H9 (cell line): Measurements from ENCODE around the gene KY. TPM values are rescaled to one million over a fixed set of nuclear protein-coding genes. Genes with fewer than 3 reads are reported as not detected.

Experiments used
- DNase-seq: peaks from one replicate; pipeline ENCODE4 v3.0.0-alpha.2; 2017
- H2AFZ ChIP-seq: one replicate; pipeline ENCODE4 v1.6.1; 2013; ENCODE audit warnings: mild to moderate bottlenecking, low read length, control low read depth, moderate library complexity
- H2AK5ac ChIP-seq: 2 replicates; pipeline ENCODE4 v1.6.1; 2013; ENCODE audit warnings: low read length, control low read depth, mixed read lengths; ENCODE audit not compliant: insufficient read length
- H2BK120ac ChIP-seq: one replicate; pipeline ENCODE4 v1.6.1; 2013; ENCODE audit warnings: low read depth, mild to moderate bottlenecking, low read length, control low read depth, inconsistent platforms; ENCODE audit not compliant: poor library complexity, severe bottlenecking
- H2BK12ac ChIP-seq: 2 replicates; pipeline ENCODE4 v1.6.1; 2013; ENCODE audit warnings: low read length, control low read depth, mixed read lengths, low read depth; ENCODE audit not compliant: insufficient read length
- H2BK15ac ChIP-seq: 2 replicates; pipeline ENCODE4 v1.6.1; 2013; ENCODE audit warnings: low read depth, low read length, control low read depth
- H2BK20ac ChIP-seq: one replicate; pipeline ENCODE4 v1.6.1; 2013; ENCODE audit warnings: low read depth, mild to moderate bottlenecking, low read length, control low read depth, inconsistent platforms; ENCODE audit not compliant: poor library complexity, severe bottlenecking
- H2BK5ac ChIP-seq: 2 replicates; pipeline ENCODE4 v1.6.1; 2013; ENCODE audit warnings: low read length, control low read depth, mixed read lengths; ENCODE audit not compliant: insufficient read length
- H3K14ac ChIP-seq: 2 replicates; pipeline ENCODE4 v1.6.1; 2013; ENCODE audit warnings: low read length, control low read depth; ENCODE audit not compliant: insufficient read depth
- H3K18ac ChIP-seq: 2 replicates; pipeline ENCODE4 v1.6.1; 2013; ENCODE audit warnings: low read depth, mild to moderate bottlenecking, mixed read lengths, low read length, control low read depth; ENCODE audit not compliant: insufficient read length
- H3K23ac ChIP-seq: 2 replicates; pipeline ENCODE4 v1.6.1; 2013; ENCODE audit warnings: low read length, control low read depth, mixed read lengths, low read depth; ENCODE audit not compliant: insufficient read length
- H3K23me2 ChIP-seq: 2 replicates; pipeline ENCODE4 v1.6.1; 2013; ENCODE audit warnings: low read depth, mild to moderate bottlenecking, mixed read lengths, low read length, control low read depth; ENCODE audit not compliant: insufficient read length, poor library complexity, severe bottlenecking
- H3K27ac ChIP-seq: 2 replicates; pipeline ENCODE4 v1.5.1; 2013; ENCODE audit warnings: low read length, control low read depth, mixed read lengths, low read depth; ENCODE audit not compliant: insufficient read length
- H3K27me3 ChIP-seq: 2 replicates; pipeline ENCODE4 v1.6.1; 2013; ENCODE audit warnings: low read length, control low read depth, inconsistent platforms; ENCODE audit not compliant: insufficient read depth
- H3K4ac ChIP-seq: 2 replicates; pipeline ENCODE4 v1.6.1; 2013; ENCODE audit warnings: low read depth, mild to moderate bottlenecking, control low read depth, inconsistent platforms, low read length, moderate library complexity
- H3K4me1 ChIP-seq: 2 replicates; pipeline ENCODE4 v1.6.1; 2013; ENCODE audit warnings: low read length, control low read depth, inconsistent platforms; ENCODE audit not compliant: insufficient read depth
- H3K4me2 ChIP-seq: 2 replicates; pipeline ENCODE4 v1.6.1; 2013; ENCODE audit warnings: low read length, control low read depth, mixed read lengths; ENCODE audit not compliant: insufficient read length, insufficient read depth
- H3K56ac ChIP-seq: 2 replicates; pipeline ENCODE4 v1.6.1; 2013; ENCODE audit warnings: low read depth, mild to moderate bottlenecking, mixed read lengths, low read length, control low read depth; ENCODE audit not compliant: insufficient read length
- H3K79me1 ChIP-seq: 2 replicates; pipeline ENCODE4 v1.6.1; 2013; ENCODE audit warnings: low read depth, mild to moderate bottlenecking, moderate library complexity, low read length, control low read depth, inconsistent platforms; ENCODE audit not compliant: insufficient read depth, poor library complexity, severe bottlenecking
- H3K79me2 ChIP-seq: 2 replicates; pipeline ENCODE4 v1.6.1; 2013; ENCODE audit warnings: low read length, control low read depth, inconsistent platforms; ENCODE audit not compliant: insufficient read depth
- H3K9ac ChIP-seq: 2 replicates; pipeline ENCODE4 v1.6.1; 2013; ENCODE audit warnings: low read length, control low read depth, mixed read lengths; ENCODE audit not compliant: insufficient read length; ENCODE audit errors: extremely low read depth
- H3K9me3 ChIP-seq: one replicate; pipeline ENCODE4 v1.6.1; 2013; ENCODE audit warnings: low read depth, low read length, inconsistent platforms; ENCODE audit not compliant: control insufficient read depth
- H3T11ph ChIP-seq: one replicate; pipeline ENCODE4 v1.6.1; 2013; ENCODE audit warnings: mild to moderate bottlenecking, low read length, control low read depth, inconsistent platforms
- H4K20me1 ChIP-seq: one replicate; pipeline ENCODE4 v1.6.1; 2013; ENCODE audit not compliant: control insufficient read depth, insufficient read length, insufficient read depth
- H4K5ac ChIP-seq: 2 replicates; pipeline ENCODE4 v1.6.1; 2013; ENCODE audit warnings: low read depth, mild to moderate bottlenecking, mixed read lengths, low read length, control low read depth; ENCODE audit not compliant: insufficient read length
- H4K8ac ChIP-seq: replicated peaks from 2 replicates; pipeline ENCODE4 v1.6.1; 2013; ENCODE audit warnings: low read length, control low read depth, mixed read lengths, low read depth; ENCODE audit not compliant: insufficient read length
- H4K91ac ChIP-seq: 2 replicates; pipeline ENCODE4 v1.6.1; 2013; ENCODE audit warnings: low read depth, mild to moderate bottlenecking, moderate library complexity, mixed read lengths, low read length, control low read depth; ENCODE audit not compliant: insufficient read length
- H3K27ac Mint-ChIP-seq, 3 experiments: 2 replicates in 2 of 3; 3 replicates in 1 of 3; pipeline ENCODE4 v1.8.0; 2020 to 2021; ENCODE audit warnings: mixed read lengths in 3 of 3, mild to moderate bottlenecking in 1 of 3, moderate library complexity in 1 of 3
- H3K27me3 Mint-ChIP-seq: 2 replicates; pipeline ENCODE4 v1.8.0; 2021; ENCODE audit warnings: low read depth, mild to moderate bottlenecking, moderate library complexity, mixed read lengths
- H3K36me3 Mint-ChIP-seq, 3 experiments: 2 replicates in 2 of 3; 3 replicates in 1 of 3; pipeline ENCODE4 v1.8.0; 2020 to 2021; ENCODE audit warnings: low read depth in 3 of 3, mixed read lengths in 3 of 3; ENCODE audit not compliant: insufficient read depth in 1 of 3
- H3K4me1 Mint-ChIP-seq, 2 experiments: 2 replicates each; pipeline ENCODE4 v1.8.0; 2020; ENCODE audit warnings: mixed read lengths in 2 of 2
- H3K4me3 Mint-ChIP-seq, 2 experiments: 2 replicates in 1 of 2; 3 replicates in 1 of 2; pipeline ENCODE4 v1.8.0; 2020 to 2021; ENCODE audit warnings: mild to moderate bottlenecking in 2 of 2, mixed read lengths in 2 of 2, moderate library complexity in 1 of 2
- H3K9me3 Mint-ChIP-seq, 2 experiments: 2 replicates in 1 of 2; 3 replicates in 1 of 2; pipeline ENCODE4 v1.8.0; 2020; ENCODE audit warnings: mild to moderate bottlenecking in 2 of 2, mixed read lengths in 2 of 2, moderate library complexity in 1 of 2
- WGBS: extraction: QIAGEN DNeasy Blood & Tissue Kit; methylation state at CpG from one replicate; pipeline ENCODE4 v1.1.7; 2013; ENCODE audit warnings: missing lambda C conversion rate, low lambda C conversion rate, mixed read lengths; ENCODE audit not compliant: insufficient read length; ENCODE audit errors: extremely low coverage; 5-methylcytosine and 5-hydroxymethylcytosine counted together
- total RNA-seq: library from RNA; stranded (reverse); gene quantifications from 2 replicates; pipeline ENCODE4 v1.2.1, GENCODE V29; 2021
- TF ChIP-seq, protein P1 (sequence below): fragments of 200-600 bp; sonication (generic); conservative IDR thresholded peaks from 3 replicates; pipeline ENCODE4 v1.8.0; 2021; ENCODE audit warnings: antibody characterized with exemption, mild to moderate bottlenecking

Gene KY
- total RNA-seq, 1 experiment from 2014 or later, result not detected

DNA sequence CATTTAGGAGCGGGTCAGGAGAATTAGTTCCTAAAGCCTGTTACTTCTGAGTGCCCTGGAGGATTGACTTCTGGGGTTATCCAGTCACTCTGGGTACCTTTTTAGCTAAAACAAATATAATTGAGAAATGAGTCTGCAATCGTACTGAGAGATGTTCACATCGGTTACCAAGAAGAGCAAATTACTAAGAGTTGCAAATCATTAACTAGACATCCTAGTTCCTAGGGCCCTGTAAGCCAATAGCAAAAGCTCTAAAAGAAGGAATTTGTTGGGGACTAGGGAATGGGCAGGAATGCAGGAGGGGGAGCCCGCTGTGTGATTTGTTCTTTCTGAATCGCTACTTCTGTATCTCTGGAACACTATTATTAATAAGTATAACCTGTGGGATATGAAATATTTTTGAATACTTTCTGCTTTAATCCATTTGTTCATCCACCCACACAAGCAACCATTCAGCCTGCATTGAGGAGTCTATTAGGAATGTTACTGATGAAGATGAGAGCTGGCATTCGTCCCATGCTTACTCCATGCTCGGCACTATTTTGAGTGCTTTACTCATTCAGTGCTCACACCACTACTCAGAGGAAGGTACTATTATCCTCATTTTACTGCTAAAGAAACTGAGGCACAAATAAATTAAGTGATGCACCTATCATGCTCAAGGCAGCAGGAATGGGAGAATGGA is 31.5 kb upstream of the KY start:
- H3K27me3 Mint-ChIP-seq, result peaks cover 37% of the 10 kb centered on the region
- Histone ChIP-seq H2BK20ac (no peak overlapping the region), H3T11ph (no peak overlapping the region), H4K5ac (no peak overlapping the region), H3K9ac (no peak overlapping the region), H3K56ac (no peak overlapping the region), H2BK15ac (no peak overlapping the region), H2AFZ (no peak overlapping the region), H3K79me1 (no peaks in the 10 kb centered on the region), H3K9me3 (no peaks in the 10 kb centered on the region), H4K8ac (no peak overlapping the region), H3K18ac (no peak overlapping the region), H3K79me2 (no peaks in the 10 kb centered on the region), H3K27me3 (peaks cover 4% of the 10 kb centered on the region; the same call in 1 of the 2 replicates), H3K23ac (no peak overlapping the region), H3K27ac (no peak overlapping the region), H3K4me2 (no peak overlapping the region), H4K20me1 (no peaks in the 10 kb centered on the region), H3K14ac (no peak overlapping the region), H4K91ac (no peak overlapping the region), H3K4me1 (no peaks in the 10 kb centered on the region), H2BK5ac (no peak overlapping the region), H2BK120ac (no peak overlapping the region), H3K23me2 (no peaks in the 10 kb centered on the region), H2AK5ac (no peak overlapping the region), H3K4ac (no peak overlapping the region), H2BK12ac (no peak overlapping the region)
- no peak overlapping the region for H3K4me3 Mint-ChIP-seq
- H3K9me3 Mint-ChIP-seq, result no peaks in the 10 kb centered on the region
- H3K36me3 Mint-ChIP-seq, result no peaks in the 10 kb centered on the region
- no peak overlapping the region for H3K27ac Mint-ChIP-seq
- peaks cover 0 to 5% of the 10 kb centered on the region in 2 experiments; a peak in 2 of 4 replicates for H3K4me1 Mint-ChIP-seq
- TF ChIP-seq, protein P1, sequence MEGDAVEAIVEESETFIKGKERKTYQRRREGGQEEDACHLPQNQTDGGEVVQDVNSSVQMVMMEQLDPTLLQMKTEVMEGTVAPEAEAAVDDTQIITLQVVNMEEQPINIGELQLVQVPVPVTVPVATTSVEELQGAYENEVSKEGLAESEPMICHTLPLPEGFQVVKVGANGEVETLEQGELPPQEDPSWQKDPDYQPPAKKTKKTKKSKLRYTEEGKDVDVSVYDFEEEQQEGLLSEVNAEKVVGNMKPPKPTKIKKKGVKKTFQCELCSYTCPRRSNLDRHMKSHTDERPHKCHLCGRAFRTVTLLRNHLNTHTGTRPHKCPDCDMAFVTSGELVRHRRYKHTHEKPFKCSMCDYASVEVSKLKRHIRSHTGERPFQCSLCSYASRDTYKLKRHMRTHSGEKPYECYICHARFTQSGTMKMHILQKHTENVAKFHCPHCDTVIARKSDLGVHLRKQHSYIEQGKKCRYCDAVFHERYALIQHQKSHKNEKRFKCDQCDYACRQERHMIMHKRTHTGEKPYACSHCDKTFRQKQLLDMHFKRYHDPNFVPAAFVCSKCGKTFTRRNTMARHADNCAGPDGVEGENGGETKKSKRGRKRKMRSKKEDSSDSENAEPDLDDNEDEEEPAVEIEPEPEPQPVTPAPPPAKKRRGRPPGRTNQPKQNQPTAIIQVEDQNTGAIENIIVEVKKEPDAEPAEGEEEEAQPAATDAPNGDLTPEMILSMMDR, result no peak
- no CpG with 5 or more reads among the region's 7 CpGs for WGBS
- no peak for DNase-seq
